Testis (tissue), 3 donors: ENCODE results near the gene UNK. TPM values are rescaled to one million over a fixed set of nuclear protein-coding genes. Genes with fewer than 3 reads are reported as not detected.

Experiments used
- DNase-seq: peaks from one replicate; pipeline ENCODE4 v3.0.0-alpha.2; 2019
- H3K27ac ChIP-seq, 2 donors: fragments of 200-600 bp; sonication (generic); one replicate each; pipeline ENCODE4 v1.5.1; 2019
- H3K27me3 ChIP-seq: fragments of 200-600 bp; sonication (generic); one replicate; pipeline ENCODE4 v1.5.1; 2019
- H3K36me3 ChIP-seq: fragments of 200-600 bp; sonication (generic); one replicate; pipeline ENCODE4 v1.5.1; 2017; ENCODE audit warnings: low read depth; ENCODE audit errors: missing control alignments
- H3K4me1 ChIP-seq: fragments of 200-600 bp; sonication (generic); one replicate; pipeline ENCODE4 v1.5.1; 2019
- H3K4me3 ChIP-seq, 2 donors: fragments of 200-600 bp; sonication (generic); one replicate each; pipeline ENCODE4 v1.5.1; 2017 to 2019
- H3K9me3 ChIP-seq: fragments of 200-600 bp; sonication (generic); one replicate; pipeline ENCODE4 v1.5.1; 2017
- CTCF ChIP-seq, 3 experiments: fragments of 450-650 bp in 2 of 3; fragments of 200-600 bp in 1 of 3; sonication (generic) in 1 of 3; IDR thresholded peaks; one replicate each; pipeline ENCODE4 v1.5.1; 2016 to 2019; ENCODE audit warnings: antibody characterized with exemption in 3 of 3, mild to moderate bottlenecking in 2 of 3, moderate library complexity in 1 of 3
- POLR2A ChIP-seq: fragments of 450-650 bp; IDR thresholded peaks from one replicate; pipeline ENCODE4 v1.6.1; 2017; ENCODE audit warnings: antibody characterized with exemption, mild to moderate bottlenecking, moderate library complexity
- WGBS, 2 donors: methylation state at CpG; one replicate each; pipeline ENCODE4 v1.1.5; 2018; 5-methylcytosine and 5-hydroxymethylcytosine counted together
- intact Hi-C: fragments of 100-400 bp; cut with DNase I; formaldehyde crosslinking; loops from one replicate; pipeline ENCODE4 v1.15.1; 2023; ENCODE audit warnings: low total_unique reads
- polyA plus RNA-seq: library from polyadenylated mRNA; stranded (reverse); fragments of 350-450 nt; fragmentation: Illumina TruSeq; extraction: RNeasy Lipid Tissue Mini Kit (QIAGEN cat#74804); gene quantifications from one replicate; pipeline ENCODE4 v1.2.3, GENCODE V29; 2014; ENCODE audit warnings: low read depth, low replicate concordance; ENCODE audit not compliant: insufficient read depth
- total RNA-seq, 2 donors: library from RNA; depleted of rRNA; stranded (reverse); fragments of >200 nt; gene quantifications; one replicate each; pipeline ENCODE4 v1.2.3, GENCODE V29; 2016

The UNK gene
- total and polyA plus RNA-seq, 3 donors from 2014 or later = 57.2 to 76.0 (median 66.7) TPM

- no peak overlapping the region for H3K27ac ChIP-seq
- no peak for DNase-seq
- no peak for TF ChIP-seq POLR2A
- TF ChIP-seq CTCF (IDR thresholded peaks at IDR 0.05) = no peak
- intact Hi-C loops = no loop called here
- WGBS, 2 donors = 90 to 96% methylated on average over 7 of the region's 7 CpGs
- no peaks in the 10 kb centered on the region for H3K9me3 ChIP-seq
- no peak overlapping the region for H3K4me3 ChIP-seq
- no peaks in the 10 kb centered on the region for H3K27me3 ChIP-seq
- no peaks in the 10 kb centered on the region for H3K36me3 ChIP-seq
- H3K4me1 ChIP-seq = no peaks in the 10 kb centered on the region
These were observed 45.4 kb upstream of the UNK start for GRCh38 chr17:75739174-75739573.

GRCh38 chr17:75739801-75740200, 44.8 kb upstream of the UNK start:
- intact Hi-C loops = no loop called here
- H3K36me3 ChIP-seq = no peaks in the 10 kb centered on the region
- no peaks in the 10 kb centered on the region for H3K9me3 ChIP-seq
- 93 to 94% methylated on average over 13 of the region's 14 CpGs for WGBS, 2 donors
- H3K27ac ChIP-seq = no peak overlapping the region
- no peak overlapping the region for H3K4me3 ChIP-seq
- no peaks in the 10 kb centered on the region for H3K27me3 ChIP-seq
- no peak for DNase-seq
- no peaks in the 10 kb centered on the region for H3K4me1 ChIP-seq
- no peak for TF ChIP-seq POLR2A
- TF ChIP-seq CTCF (IDR thresholded peaks at IDR 0.05) = no peak

- Histone ChIP-seq H3K27me3 (no peaks in the 10 kb centered on the region), H3K27ac (no peak overlapping the region), H3K4me1 (no peaks in the 10 kb centered on the region), H3K9me3 (no peaks in the 10 kb centered on the region), H3K36me3 (no peaks in the 10 kb centered on the region), H3K4me3 (no peak overlapping the region)
- DNase-seq = no peak
- 94 to 98% methylated on average over 15 to 17 of the region's 17 CpGs for WGBS, 2 donors
- intact Hi-C loops = no loop called here
- TF ChIP-seq POLR2A (no peak), CTCF (IDR thresholded peaks at IDR 0.05) (no peak)
These were observed 44.4 kb upstream of the UNK start for GRCh38 chr17:75740215-75740614.

GRCh38 chr17:75740631-75741077, 44.0 kb upstream of the UNK start:
- no peak for DNase-seq
- WGBS, 2 donors = 88 to 97% methylated on average over 9 to 17 of the region's 17 CpGs
- Histone ChIP-seq H3K4me1 (no peaks in the 10 kb centered on the region), H3K36me3 (no peaks in the 10 kb centered on the region), H3K27ac (no peak overlapping the region), H3K4me3 (no peak overlapping the region), H3K27me3 (no peaks in the 10 kb centered on the region), H3K9me3 (no peaks in the 10 kb centered on the region)
- no peak for TF ChIP-seq CTCF (IDR thresholded peaks at IDR 0.05)
- no peak for TF ChIP-seq POLR2A
- intact Hi-C loops = no loop called here

- WGBS, 2 donors = 87 to 90% methylated on average over 8 to 25 of the region's 25 CpGs
- H3K9me3 ChIP-seq = no peaks in the 10 kb centered on the region
- TF ChIP-seq POLR2A = no peak
- TF ChIP-seq CTCF (IDR thresholded peaks at IDR 0.05) = no peak
- H3K4me1 ChIP-seq = no peaks in the 10 kb centered on the region
- DNase-seq = no peak
- intact Hi-C loops = no loop called here
- H3K36me3 ChIP-seq = no peaks in the 10 kb centered on the region
- H3K27me3 ChIP-seq = no peaks in the 10 kb centered on the region
- H3K27ac ChIP-seq = no peak overlapping the region
- H3K4me3 ChIP-seq = no peak overlapping the region
These were observed 42.3 kb upstream of the UNK start for GRCh38 chr17:75742337-75742736.
